Measurements from ENCODE around the gene GRB7. TPM values are rescaled to one million over a fixed set of nuclear protein-coding genes. Genes with fewer than 3 reads are reported as not detected.

The GRB7 gene
- total RNA-seq, 5 donors from 2014 or later (not counting 1 experiment from before 2014, with no cell fraction given), result 0.19 to 0.41 (median 0.30) TPM; not detected in 2

GRCh38 chr17:39737206-39737759 lies 455 bp upstream of the GRB7 start:
- Mint-ChIP-seq H3K27ac (no peak overlapping the region), H3K4me1 (peaks cover 10 to 19% (median 12%) of the 10 kb centered on the region in 3 donors), H3K27me3 (peaks cover 8 to 25% of the 10 kb centered on the region in 2 donors), H3K36me3 (no peaks in the 10 kb centered on the region), H3K4me3 (peak overlapping the region in 1 of 3 donors; percentile 82), H3K9me3 (no peaks in the 10 kb centered on the region)
- 89% methylated on average over 8 of the region's 13 CpGs for WGBS (ENCODE audit: insufficient coverage)
- Histone ChIP-seq H3K4me1 (ENCODE audit: control insufficient read depth in 1 of 2, extremely low read depth in 1 of 2, insufficient read depth in 2 of 2, low read length in 2 of 2) (peaks cover 4 to 26% of the 10 kb centered on the region in 2 experiments), H3K27ac (ENCODE audit: low read length) (no peak overlapping the region), H3K4me3 (ENCODE audit: control insufficient read depth in 1 of 2, extremely low read depth in 1 of 2, low read length in 1 of 2) (no peak overlapping the region), H3K27me3 (replicated peaks in 1 of 2; ENCODE audit: control insufficient read depth in 2 of 2, extremely low read depth in 1 of 2, insufficient read depth in 2 of 2, low read length in 1 of 2) (peaks cover 0 to 51% of the 10 kb centered on the region in 2 experiments), H3K36me3 (ENCODE audit: control insufficient read depth in 2 of 2, extremely low read depth in 1 of 2, insufficient read depth in 1 of 2, low read length in 1 of 2) (no peaks in the 10 kb centered on the region), H3K9me3 (no peaks in the 10 kb centered on the region)
- POLR2A ChIA-PET, result no interaction called here
- CTCF ChIA-PET, result interaction anchor here in 1 of 2 donors (0.6 to 0.7 kb wide), 2 partner anchors 12 to 113 kb away, joined by 4 to 6 read pairs; no protein-coding TSS in a partner anchor
- ATAC-seq (replicated peaks in 1 of 4) (no peak), DNase-seq (no peak)

- peaks cover 8 to 31% of the 10 kb centered on the region in 2 donors for H3K27me3 Mint-ChIP-seq
- H3K9me3 Mint-ChIP-seq, result no peaks in the 10 kb centered on the region
- POLR2A ChIA-PET, result no interaction called here
- peak overlapping the region; percentile 55 to 82 (median 68) for H3K4me3 Mint-ChIP-seq
- H3K9me3 ChIP-seq, result no peaks in the 10 kb centered on the region
- ATAC-seq (replicated peaks in 1 of 4) (peak; percentile 67 to 100 (median 72)), DNase-seq (peak in 33 of 35 experiments; percentile 18 to 81 (median 63))
- peaks cover 4 to 26% of the 10 kb centered on the region in 2 experiments for H3K4me1 ChIP-seq (ENCODE audit: control insufficient read depth in 1 of 2, extremely low read depth in 1 of 2, insufficient read depth in 2 of 2, low read length in 2 of 2)
- CTCF ChIA-PET, result no interaction called here
- no peak overlapping the region for H3K27ac ChIP-seq (ENCODE audit: low read length)
- no peaks in the 10 kb centered on the region for H3K36me3 ChIP-seq (ENCODE audit: control insufficient read depth in 2 of 2, extremely low read depth in 1 of 2, insufficient read depth in 1 of 2, low read length in 1 of 2)
- no peaks in the 10 kb centered on the region for H3K36me3 Mint-ChIP-seq
- peak overlapping the region in 1 of 2 donors; percentile 12 for H3K4me3 ChIP-seq (ENCODE audit: control insufficient read depth in 1 of 2, extremely low read depth in 1 of 2, low read length in 1 of 2)
- 10% methylated on average over 6 of the region's 13 CpGs for WGBS (ENCODE audit: insufficient coverage)
- peaks cover 10 to 19% (median 12%) of the 10 kb centered on the region in 3 donors for H3K4me1 Mint-ChIP-seq
- peaks cover 0 to 63% of the 10 kb centered on the region in 2 experiments for H3K27me3 ChIP-seq (replicated peaks in 1 of 2; ENCODE audit: control insufficient read depth in 2 of 2, extremely low read depth in 1 of 2, insufficient read depth in 2 of 2, low read length in 1 of 2)
- H3K27ac Mint-ChIP-seq, result peak overlapping the region in 1 of 2 donors; percentile 61
Measured at GRCh38 chr17:39738568-39738901, 797 bp downstream of the GRB7 start.

- no peak overlapping the region for H3K27ac Mint-ChIP-seq
- H3K36me3 Mint-ChIP-seq, result no peaks in the 10 kb centered on the region
- Histone ChIP-seq H3K4me1 (ENCODE audit: control insufficient read depth in 1 of 2, extremely low read depth in 1 of 2, insufficient read depth in 2 of 2, low read length in 2 of 2) (peaks cover 4 to 26% of the 10 kb centered on the region in 2 experiments), H3K27me3 (replicated peaks in 1 of 2; ENCODE audit: control insufficient read depth in 2 of 2, extremely low read depth in 1 of 2, insufficient read depth in 2 of 2, low read length in 1 of 2) (peaks cover 0 to 70% of the 10 kb centered on the region in 2 experiments), H3K4me3 (ENCODE audit: control insufficient read depth in 1 of 2, extremely low read depth in 1 of 2, low read length in 1 of 2) (no peak overlapping the region), H3K27ac (ENCODE audit: low read length) (no peak overlapping the region), H3K9me3 (no peaks in the 10 kb centered on the region), H3K36me3 (ENCODE audit: control insufficient read depth in 2 of 2, extremely low read depth in 1 of 2, insufficient read depth in 1 of 2, low read length in 1 of 2) (peaks cover 0 to 2% of the 10 kb centered on the region in 2 donors)
- H3K4me3 Mint-ChIP-seq, result peak overlapping the region in 2 of 3 donors; percentile 21 to 82
- H3K4me1 Mint-ChIP-seq, result peaks cover 10 to 19% (median 12%) of the 10 kb centered on the region in 3 donors
- WGBS (ENCODE audit: insufficient coverage), result 67% methylated on average over 20 of the region's 32 CpGs
- no peaks in the 10 kb centered on the region for H3K9me3 Mint-ChIP-seq
- H3K27me3 Mint-ChIP-seq, result peaks cover 8 to 31% of the 10 kb centered on the region in 2 donors
- ChIA-PET POLR2A (no interaction called here), CTCF (interaction anchor here in 1 of 2 donors (1.1 kb wide), 1 partner anchor 13 kb away, joined by 4 read pairs; no protein-coding TSS in a partner anchor)
- DNase-seq (no peak), ATAC-seq (replicated peaks in 1 of 4) (peak in 1 of 4 experiments; percentile 44)
Measured at GRCh38 chr17:39738983-39739884, 1.5 kb downstream of the GRB7 start.

- Mint-ChIP-seq H3K27ac (no peak overlapping the region), H3K36me3 (no peaks in the 10 kb centered on the region), H3K9me3 (no peaks in the 10 kb centered on the region), H3K4me1 (peaks cover 10 to 19% (median 12%) of the 10 kb centered on the region in 3 donors), H3K27me3 (peaks cover 8 to 31% of the 10 kb centered on the region in 2 donors), H3K4me3 (no peak overlapping the region)
- Histone ChIP-seq H3K4me3 (ENCODE audit: control insufficient read depth in 1 of 2, extremely low read depth in 1 of 2, low read length in 1 of 2) (no peak overlapping the region), H3K9me3 (no peaks in the 10 kb centered on the region), H3K27me3 (replicated peaks in 1 of 2; ENCODE audit: control insufficient read depth in 2 of 2, extremely low read depth in 1 of 2, insufficient read depth in 2 of 2, low read length in 1 of 2) (peaks cover 0 to 77% of the 10 kb centered on the region in 2 experiments), H3K27ac (ENCODE audit: low read length) (no peak overlapping the region), H3K36me3 (ENCODE audit: control insufficient read depth in 2 of 2, extremely low read depth in 1 of 2, insufficient read depth in 1 of 2, low read length in 1 of 2) (peaks cover 0 to 2% of the 10 kb centered on the region in 2 donors), H3K4me1 (ENCODE audit: control insufficient read depth in 1 of 2, extremely low read depth in 1 of 2, insufficient read depth in 2 of 2, low read length in 2 of 2) (peaks cover 4 to 26% of the 10 kb centered on the region in 2 experiments)
- DNase-seq (no peak), ATAC-seq (replicated peaks in 1 of 4) (no peak)
- CTCF ChIA-PET, result interaction anchor here in 1 of 2 donors (1.1 kb wide), 1 partner anchor 12 kb away, joined by 4 read pairs; no protein-coding TSS in a partner anchor
- 77% methylated on average over 7 of the region's 9 CpGs for WGBS (ENCODE audit: insufficient coverage)
- POLR2A ChIA-PET, result no interaction called here
Measured at GRCh38 chr17:39739885-39740356, 2.2 kb downstream of the GRB7 start.

GRCh38 chr17:39740357-39741111 lies 2.8 kb downstream of the GRB7 start:
- 96% methylated on average over 4 of the region's 16 CpGs for WGBS (ENCODE audit: insufficient coverage)
- POLR2A ChIA-PET, result no interaction called here
- peaks cover 4 to 26% of the 10 kb centered on the region in 2 experiments for H3K4me1 ChIP-seq (ENCODE audit: control insufficient read depth in 1 of 2, extremely low read depth in 1 of 2, insufficient read depth in 2 of 2, low read length in 2 of 2)
- H3K27me3 Mint-ChIP-seq, result peaks cover 8 to 31% of the 10 kb centered on the region in 2 donors
- no peaks in the 10 kb centered on the region for H3K9me3 Mint-ChIP-seq
- CTCF ChIA-PET, result no interaction called here
- H3K27me3 ChIP-seq (replicated peaks in 1 of 2; ENCODE audit: control insufficient read depth in 2 of 2, extremely low read depth in 1 of 2, insufficient read depth in 2 of 2, low read length in 1 of 2), result peaks cover 0 to 79% of the 10 kb centered on the region in 2 experiments
- no peaks in the 10 kb centered on the region for H3K36me3 Mint-ChIP-seq
- no peak for DNase-seq
- no peak overlapping the region for H3K27ac Mint-ChIP-seq
- no peak for ATAC-seq (replicated peaks in 1 of 4)
- peaks cover 0 to 2% of the 10 kb centered on the region in 2 donors for H3K36me3 ChIP-seq (ENCODE audit: control insufficient read depth in 2 of 2, extremely low read depth in 1 of 2, insufficient read depth in 1 of 2, low read length in 1 of 2)
- H3K4me3 Mint-ChIP-seq, result no peak overlapping the region
- H3K9me3 ChIP-seq, result no peaks in the 10 kb centered on the region
- no peak overlapping the region for H3K27ac ChIP-seq (ENCODE audit: low read length)
- H3K4me3 ChIP-seq (ENCODE audit: control insufficient read depth in 1 of 2, extremely low read depth in 1 of 2, low read length in 1 of 2), result no peak overlapping the region
- H3K4me1 Mint-ChIP-seq, result peaks cover 10 to 19% (median 12%) of the 10 kb centered on the region in 3 donors

Data from T-cell (primary cell).